PFSK-1 (cell line): Measurements from ENCODE around the gene RGP1. TPM values are rescaled to one million over a fixed set of nuclear protein-coding genes. Genes with fewer than 3 reads are reported as not detected.

Experiments
- FOXP2 ChIP-seq: optimal IDR thresholded peaks from 2 replicates; pipeline ENCODE3; 2011; ENCODE audit warnings: borderline replicate concordance, control low read depth, inconsistent platforms; ENCODE audit not compliant: insufficient read depth; ENCODE audit errors: extremely low read length, extremely low read depth
- POLR2AphosphoS5 ChIP-seq: IDR thresholded peaks from 2 replicates; pipeline ENCODE4 v1.6.1; 2012; ENCODE audit warnings: low read depth, mild to moderate bottlenecking, control low read depth, low read length, moderate library complexity
- REST ChIP-seq, 2 experiments: IDR thresholded peaks; 2 replicates each; pipeline versions ENCODE4 v1.6.1 to v1.8.0; 2011 to 2012; ENCODE audit warnings: low read depth in 2 of 2, low read length in 2 of 2, control low read depth in 1 of 2, inconsistent platforms in 1 of 2, mild to moderate bottlenecking in 1 of 2, moderate library complexity in 1 of 2; ENCODE audit not compliant: insufficient read depth in 1 of 2
- SIN3A ChIP-seq: IDR thresholded peaks from 2 replicates; pipeline ENCODE4 v1.6.1; 2012; ENCODE audit warnings: mild to moderate bottlenecking, low read length, moderate library complexity, borderline replicate concordance; ENCODE audit not compliant: insufficient read depth
- TAF1 ChIP-seq: IDR thresholded peaks from 2 replicates; pipeline ENCODE4 v1.6.1; 2012; ENCODE audit warnings: low read length, control low read depth, borderline replicate concordance; ENCODE audit not compliant: insufficient read depth
- polyA plus RNA-seq: library from polyadenylated mRNA; unstranded; fragments of >200 nt; gene quantifications from one replicate; pipeline ENCODE4 v1.2.1, GENCODE V29; 2012; ENCODE audit warnings: low read depth, missing spikeins; ENCODE audit not compliant: insufficient read length

Gene RGP1
- 8.9 TPM for polyA plus RNA-seq

GRCh38 chr9:35748858-35749514 is at the start of gene RGP1, which contains the start of gene GBA2:
Gene RGP1, plus strand, starts transcription at chr9:35749287. Its CDS starts 469 bp downstream, at chr9:35749756.
Gene GBA2, minus strand, starts transcription at chr9:35749228. Its CDS starts 524 bp downstream, at chr9:35748704.
- no peak for TF ChIP-seq TAF1
- peak; percentile 34; the same call in 1 of the 2 replicates for TF ChIP-seq POLR2AphosphoS5

GRCh38 chr9:35700031-35700430 is 49.1 kb upstream of the RGP1 start:
- TF ChIP-seq POLR2AphosphoS5 (no peak), FOXP2 (no peak), SIN3A (no peak), TAF1 (no peak), REST (IDR thresholded peaks at IDR 0.05; ENCODE audit: insufficient read depth in 1 of 2, low read depth in 2 of 2, low read length in 2 of 2) (no peak)

GRCh38 chr9:35700942-35701341 is 48.1 kb upstream of the RGP1 start:
- TF ChIP-seq REST (IDR thresholded peaks at IDR 0.05; ENCODE audit: insufficient read depth in 1 of 2, low read depth in 2 of 2, low read length in 2 of 2) (no peak), FOXP2 (no peak), TAF1 (no peak), SIN3A (no peak), POLR2AphosphoS5 (no peak)

- TF ChIP-seq FOXP2 (no peak), TAF1 (no peak), POLR2AphosphoS5 (no peak), REST (IDR thresholded peaks at IDR 0.05; ENCODE audit: insufficient read depth in 1 of 2, low read depth in 2 of 2, low read length in 2 of 2) (no peak), SIN3A (no peak)
These were observed 46.4 kb upstream of the RGP1 start for GRCh38 chr9:35702696-35703095.

- TF ChIP-seq POLR2AphosphoS5 (no peak), REST (IDR thresholded peaks at IDR 0.05; ENCODE audit: insufficient read depth in 1 of 2, low read depth in 2 of 2, low read length in 2 of 2) (no peak), SIN3A (no peak), TAF1 (no peak), FOXP2 (no peak)
These were observed 45.0 kb upstream of the RGP1 start for GRCh38 chr9:35703906-35704672.
